K562 (cell line): ENCODE results near the gene ZKSCAN3. TPM values are rescaled to one million over a fixed set of nuclear protein-coding genes. Genes with fewer than 3 reads are reported as not detected.

Experiments used
- ARHGAP35 ChIP-seq: fragments of 450-650 bp; IDR thresholded peaks from 2 replicates; pipeline ENCODE4 v1.6.1; 2018; ENCODE audit not compliant: partially characterized antibody
- KAT7 ChIP-seq: sonication (generic); formaldehyde crosslinking; IDR thresholded peaks from 2 replicates; pipeline ENCODE4 v1.8.0; 2022; ENCODE audit warnings: missing genetic modification reagents, mild to moderate bottlenecking, borderline replicate concordance
- POLR2AphosphoS5 ChIP-seq: IDR thresholded peaks from 2 replicates; pipeline ENCODE4 v1.6.1; 2011; ENCODE audit warnings: mild to moderate bottlenecking, low read depth, low read length, moderate library complexity; ENCODE audit not compliant: control insufficient read depth, insufficient read depth
- RBM17 ChIP-seq: fragments of 200-400 bp; formaldehyde crosslinking; IDR thresholded peaks from 2 replicates; pipeline ENCODE4 v1.6.1; 2017; ENCODE audit warnings: low read depth, mild to moderate bottlenecking, low read length, borderline replicate concordance
- SIN3A ChIP-seq, 2 experiments: fragments of 150-350 bp in 1 of 2; IDR thresholded peaks; 2 replicates each; pipeline ENCODE4 v1.6.1; 2011 to 2016; ENCODE audit warnings: borderline replicate concordance in 2 of 2, low read depth in 2 of 2, low read length in 2 of 2, mild to moderate bottlenecking in 2 of 2, moderate library complexity in 2 of 2; ENCODE audit not compliant: control insufficient read depth in 1 of 2
- polyA plus RNA-seq, 8 experiments: library from polyadenylated mRNA; depleted of rRNA in 4 of 8; stranded (reverse) in 5 of 8; unstranded in 3 of 8; fragments of >200 nt; fragmentation: Nextera tagmentation in 2 of 8; fragmentation: Illumina TruSeq in 1 of 8; extraction: Ambion mirVana in 2 of 8; extraction: Trizol in 1 of 8; gene quantifications; 2 replicates each; pipeline versions ENCODE4 v1.2.1 to v1.2.3, GENCODE V29; 2011 to 2014; ENCODE audit warnings: inconsistent platforms in 1 of 8, missing spikeins in 1 of 8
- total RNA-seq, 7 experiments: library from RNA; depleted of rRNA in 6 of 7; stranded (reverse); fragments of >200 nt in 6 of 7; fragmentation: Illumina TruSeq in 2 of 7; extraction: Trizol in 2 of 7; gene quantifications; 2 replicates each; pipeline versions ENCODE4 v1.2.1 to v1.2.3, GENCODE V29; 2011 to 2021; ENCODE audit warnings: low replicate concordance in 1 of 7
- TF ChIP-seq, protein P1 (sequence below): fragments of 200-800 bp; sonication (Bioruptor generic); IDR thresholded peaks from 2 replicates; pipeline ENCODE4 v1.6.1; 2017; ENCODE audit warnings: missing genetic modification characterization, missing compliant biosample characterization

The ZKSCAN3 gene
- total and polyA plus RNA-seq, 9 of the 15 experiments (the other 6 are each of a cell fraction or from before 2014, with no cell fraction given) = 3.0 to 12.4 (median 10.2) TPM

DNA sequence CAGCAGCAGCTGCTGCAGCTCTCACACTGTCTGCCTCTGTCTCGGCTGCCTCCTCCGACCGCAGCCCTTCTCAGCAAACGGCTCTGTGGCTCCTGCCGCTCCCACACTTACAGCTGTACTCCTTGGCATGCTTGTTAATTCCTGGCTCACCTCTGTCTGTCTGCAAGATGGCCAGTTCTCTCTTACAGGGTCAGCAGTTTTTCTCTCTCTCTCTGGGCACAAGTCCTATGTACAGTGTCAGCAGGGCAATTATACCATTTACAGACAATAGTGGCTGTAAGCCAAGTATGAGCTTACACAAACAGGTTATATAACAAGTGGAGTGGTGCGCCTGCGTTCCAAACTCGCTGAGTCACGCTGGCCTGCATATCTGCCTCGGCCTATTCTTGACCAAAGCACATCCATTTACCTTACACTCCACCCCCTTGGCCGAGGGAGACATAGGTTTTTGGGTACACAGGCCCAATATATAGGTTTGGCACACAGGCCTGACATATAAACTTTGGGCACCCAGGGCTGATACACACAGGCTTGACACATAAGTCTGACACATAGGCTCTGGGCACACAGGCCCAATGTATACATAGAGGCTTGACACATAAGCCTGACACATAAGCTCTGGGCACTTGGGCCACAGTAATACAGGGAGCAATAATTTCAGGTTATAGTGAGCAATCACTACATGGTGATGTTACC is 4.4 kb downstream of the ZKSCAN3 start (continued):
- TF ChIP-seq SIN3A (IDR thresholded peaks at IDR 0.05; ENCODE audit: borderline replicate concordance in 2 of 2, control insufficient read depth in 1 of 2, low read depth in 2 of 2, low read length in 2 of 2) (peak in 1 of 2 experiments; percentile 56; a peak in 1 of 4 replicates), ARHGAP35 (no peak), RBM17 (no peak), POLR2AphosphoS5 (no peak), KAT7 (CRISPR knock-in tag) (no peak)
- TF ChIP-seq, protein P1, sequence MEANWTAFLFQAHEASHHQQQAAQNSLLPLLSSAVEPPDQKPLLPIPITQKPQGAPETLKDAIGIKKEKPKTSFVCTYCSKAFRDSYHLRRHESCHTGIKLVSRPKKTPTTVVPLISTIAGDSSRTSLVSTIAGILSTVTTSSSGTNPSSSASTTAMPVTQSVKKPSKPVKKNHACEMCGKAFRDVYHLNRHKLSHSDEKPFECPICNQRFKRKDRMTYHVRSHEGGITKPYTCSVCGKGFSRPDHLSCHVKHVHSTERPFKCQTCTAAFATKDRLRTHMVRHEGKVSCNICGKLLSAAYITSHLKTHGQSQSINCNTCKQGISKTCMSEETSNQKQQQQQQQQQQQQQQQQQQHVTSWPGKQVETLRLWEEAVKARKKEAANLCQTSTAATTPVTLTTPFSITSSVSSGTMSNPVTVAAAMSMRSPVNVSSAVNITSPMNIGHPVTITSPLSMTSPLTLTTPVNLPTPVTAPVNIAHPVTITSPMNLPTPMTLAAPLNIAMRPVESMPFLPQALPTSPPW (CRISPR knock-in tag) = peak; percentile 82; the same call in 1 of the 2 replicates
